HEK293 (cell line): ENCODE measurements around the gene HGFAC.

Source experiments
- CTCF ChIA-PET: fragments of 350-600 bp; formaldehyde crosslinking; extraction: SDS; loops from one replicate; lab custom pipeline; 2021; ENCODE audit warnings: antibody characterized with exemption; lab: Yijun Ruan, JAX
- POLR2A ChIA-PET: fragments of 300-600 bp; formaldehyde crosslinking; extraction: SDS; loops from one replicate; lab custom pipeline; 2020; ENCODE audit warnings: antibody characterized with exemption, inconsistent platforms; lab: Yijun Ruan, JAX
- H3K27ac ChIP-seq: fragments of 200-500 bp; sonication (Bioruptor generic); 2 replicates; pipeline ENCODE4 v1.5.1; 2014; ENCODE audit warnings: low read depth, low read length, control low read depth, inconsistent platforms; ENCODE audit errors: extremely low read depth
- H3K36me3 ChIP-seq, 2 experiments: fragments of 200-500 bp in 1 of 2; sonication (Bioruptor generic) in 1 of 2; 1 replicate in 1 of 2; 2 replicates in 1 of 2; pipeline ENCODE4 v1.5.1; 2014 to 2017; ENCODE audit warnings: inconsistent platforms in 2 of 2, low read length in 2 of 2; ENCODE audit not compliant: control insufficient read depth in 2 of 2, insufficient read depth in 1 of 2
- H3K4me1 ChIP-seq: fragments of 200-500 bp; sonication (Bioruptor generic); 2 replicates; pipeline ENCODE4 v1.5.1; 2014; ENCODE audit warnings: mild to moderate bottlenecking, low read length, inconsistent platforms; ENCODE audit not compliant: control insufficient read depth, insufficient read depth
- H3K4me3 ChIP-seq: 2 replicates; pipeline ENCODE4 v1.5.1; 2011; ENCODE audit warnings: low read depth, mild to moderate bottlenecking, control low read depth, low read length, moderate library complexity
- H3K9me3 ChIP-seq: fragments of 200-500 bp; sonication (Bioruptor generic); 2 replicates; pipeline ENCODE4 v1.5.1; 2014; ENCODE audit warnings: low read depth, low read length, inconsistent platforms; ENCODE audit not compliant: control insufficient read depth, insufficient read depth
- GLIS1 ChIP-seq: fragments of 450-650 bp; formaldehyde crosslinking; IDR thresholded peaks from 2 replicates; pipeline ENCODE4 v1.5.1; 2016; ENCODE audit warnings: missing biosample characterization, missing genetic modification characterization
- KLF10 ChIP-seq: fragments of 450-650 bp; IDR thresholded peaks from 2 replicates; pipeline ENCODE4 v1.5.1; 2018; ENCODE audit warnings: missing biosample characterization, mild to moderate bottlenecking, missing genetic modification characterization
- KLF16 ChIP-seq: fragments of 450-650 bp; formaldehyde crosslinking; IDR thresholded peaks from 2 replicates; pipeline ENCODE4 v1.5.1; 2017; ENCODE audit warnings: missing biosample characterization, missing genetic modification characterization
- REST ChIP-seq: fragments of 450-650 bp; formaldehyde crosslinking; IDR thresholded peaks from 2 replicates; pipeline ENCODE4 v1.5.1; 2016; ENCODE audit warnings: missing biosample characterization, missing genetic modification characterization
- YY1 ChIP-seq: fragments of 450-650 bp; formaldehyde crosslinking; IDR thresholded peaks from 2 replicates; pipeline ENCODE4 v1.5.1; 2018; ENCODE audit warnings: missing biosample characterization, missing genetic modification characterization
- ZBTB1 ChIP-seq: fragments of 450-650 bp; formaldehyde crosslinking; IDR thresholded peaks from 2 replicates; pipeline ENCODE4 v1.5.1; 2016; ENCODE audit warnings: missing biosample characterization, missing genetic modification characterization
- ZBTB48 ChIP-seq: fragments of 450-650 bp; formaldehyde crosslinking; IDR thresholded peaks from 2 replicates; pipeline ENCODE4 v1.5.1; 2016; ENCODE audit warnings: missing biosample characterization, missing genetic modification characterization
- ZFP69B ChIP-seq: fragments of 450-650 bp; formaldehyde crosslinking; IDR thresholded peaks from 2 replicates; pipeline ENCODE4 v1.5.1; 2016; ENCODE audit warnings: missing biosample characterization, missing genetic modification characterization
- ZIC2 ChIP-seq: fragments of 450-650 bp; formaldehyde crosslinking; IDR thresholded peaks from 2 replicates; pipeline ENCODE4 v1.5.1; 2016; ENCODE audit warnings: missing biosample characterization, missing genetic modification characterization
- ZNF10 ChIP-seq: fragments of 450-650 bp; formaldehyde crosslinking; IDR thresholded peaks from 2 replicates; pipeline ENCODE4 v1.5.1; 2017; ENCODE audit warnings: missing biosample characterization, missing genetic modification characterization
- ZNF121 ChIP-seq: fragments of 450-650 bp; formaldehyde crosslinking; IDR thresholded peaks from 2 replicates; pipeline ENCODE4 v1.5.1; 2016; ENCODE audit warnings: missing biosample characterization, missing genetic modification characterization
- ZNF18 ChIP-seq: fragments of 450-650 bp; formaldehyde crosslinking; IDR thresholded peaks from 2 replicates; pipeline ENCODE4 v1.5.1; 2016; ENCODE audit warnings: missing biosample characterization, missing genetic modification characterization
- ZNF311 ChIP-seq: fragments of 450-650 bp; formaldehyde crosslinking; IDR thresholded peaks from 2 replicates; pipeline ENCODE4 v1.5.1; 2017; ENCODE audit warnings: missing biosample characterization, missing genetic modification characterization, borderline replicate concordance
- ZNF335 ChIP-seq: fragments of 450-650 bp; formaldehyde crosslinking; conservative IDR thresholded peaks from 2 replicates; pipeline ENCODE4 v1.5.1; 2016; ENCODE audit warnings: missing biosample characterization, missing genetic modification characterization
- ZNF426 ChIP-seq: fragments of 450-650 bp; formaldehyde crosslinking; IDR thresholded peaks from 2 replicates; pipeline ENCODE4 v1.5.1; 2017; ENCODE audit warnings: missing biosample characterization, missing genetic modification characterization, mild to moderate bottlenecking, inconsistent platforms, moderate library complexity
- ZNF510 ChIP-seq: fragments of 450-650 bp; formaldehyde crosslinking; IDR thresholded peaks from 2 replicates; pipeline ENCODE4 v1.5.1; 2018; ENCODE audit warnings: mild to moderate bottlenecking, missing genetic modification characterization, missing biosample characterization; ENCODE audit not compliant: insufficient replicate concordance
- ZNF654 ChIP-seq: fragments of 450-650 bp; formaldehyde crosslinking; IDR thresholded peaks from 2 replicates; pipeline ENCODE4 v1.5.1; 2016; ENCODE audit warnings: low read depth, missing biosample characterization, missing genetic modification characterization

Gene HGFAC

GRCh38 chr4:3434881-3435685 is 6.7 kb upstream of the HGFAC start:
- POLR2A ChIA-PET: no interaction called here
- H3K4me1 ChIP-seq: no peaks in the 10 kb centered on the region

GRCh38 chr4:3435686-3435956 is 6.1 kb upstream of the HGFAC start:
- no peak for TF ChIP-seq YY1 (tag by site-specific recombination)
- no peak for TF ChIP-seq ZNF654 (tag by site-specific recombination)
- no peak for TF ChIP-seq ZBTB48
- Histone ChIP-seq H3K27ac (no peak overlapping the region), H3K36me3 (no peaks in the 10 kb centered on the region), H3K4me1 (no peaks in the 10 kb centered on the region), H3K9me3 (no peaks in the 10 kb centered on the region), H3K4me3 (no peak overlapping the region)
- POLR2A ChIA-PET: no interaction called here
- CTCF ChIA-PET: no interaction called here

More at GRCh38 chr4:3434881-3435685, 6.7 kb upstream of the HGFAC start:
- Histone ChIP-seq H3K27ac (no peak overlapping the region), H3K36me3 (no peaks in the 10 kb centered on the region), H3K9me3 (no peaks in the 10 kb centered on the region), H3K4me3 (no peak overlapping the region)
- TF ChIP-seq ZIC2 (0 out of 2 replicates have a peak, but pooled peaks have one; percentile 14), ZBTB1 (no peak), GLIS1 (tag by site-specific recombination) (peak; percentile 66)
- CTCF ChIA-PET: interaction anchor here (0.9 to 1.4 kb wide), 2 partner anchors 45 to 89 kb away, joined by 3 read pairs; no protein-coding TSS in a partner anchor

- Histone ChIP-seq H3K9me3 (no peaks in the 10 kb centered on the region), H3K4me1 (no peaks in the 10 kb centered on the region), H3K27ac (no peak overlapping the region), H3K4me3 (no peak overlapping the region), H3K36me3 (no peaks in the 10 kb centered on the region)
- POLR2A ChIA-PET: no interaction called here
- CTCF ChIA-PET: no interaction called here
- TF ChIP-seq KLF16 (tag by site-specific recombination) (no peak), KLF10 (no peak), ZNF10 (tag by site-specific recombination) (no peak), ZNF18 (no peak), ZFP69B (tag by site-specific recombination) (no peak), ZNF510 (tag by site-specific recombination) (no peak), ZNF121 (no peak), ZNF426 (tag by site-specific recombination) (no peak), ZNF335 (no peak), REST (tag by site-specific recombination) (no peak), ZNF311 (tag by site-specific recombination) (no peak)
Measured at GRCh38 chr4:3436048-3436797, 5.5 kb upstream of the HGFAC start.
